Ectodermal cell (in vitro differentiated cells): ENCODE measurements around the gene ZNF296.

ENCODE experiments used
- H3K27ac ChIP-seq: 2 replicates; pipeline ENCODE4 v1.7.0; 2013; ENCODE audit warnings: mild to moderate bottlenecking, low read depth, low read length; ENCODE audit not compliant: insufficient read depth, poor library complexity, severe bottlenecking
- H3K27me3 ChIP-seq: 2 replicates; pipeline ENCODE4 v1.7.0; 2013; ENCODE audit warnings: mild to moderate bottlenecking, low read length; ENCODE audit not compliant: insufficient read depth, control insufficient read depth, poor library complexity, severe bottlenecking
- H3K36me3 ChIP-seq: one replicate; pipeline ENCODE4 v1.7.0; 2013; ENCODE audit warnings: low read length; ENCODE audit not compliant: control insufficient read depth, insufficient read depth
- H3K4me1 ChIP-seq: one replicate; pipeline ENCODE4 v1.7.0; 2013; ENCODE audit warnings: low read length; ENCODE audit not compliant: control insufficient read depth, insufficient read depth
- H3K4me3 ChIP-seq: 2 replicates; pipeline ENCODE4 v1.7.0; 2013; ENCODE audit warnings: low read depth, low read length, control low read depth; ENCODE audit not compliant: insufficient read depth
- H3K9me3 ChIP-seq: 2 replicates; pipeline ENCODE4 v1.7.0; 2013; ENCODE audit warnings: mild to moderate bottlenecking, low read length, moderate library complexity; ENCODE audit not compliant: control insufficient read depth
- WGBS, 2 experiments: methylation state at CpG; one replicate each; pipeline ENCODE4 v1.1.7; 2013; ENCODE audit warnings: missing lambda C conversion rate in 2 of 2; 5-methylcytosine and 5-hydroxymethylcytosine counted together

ZNF296 gene

DNA sequence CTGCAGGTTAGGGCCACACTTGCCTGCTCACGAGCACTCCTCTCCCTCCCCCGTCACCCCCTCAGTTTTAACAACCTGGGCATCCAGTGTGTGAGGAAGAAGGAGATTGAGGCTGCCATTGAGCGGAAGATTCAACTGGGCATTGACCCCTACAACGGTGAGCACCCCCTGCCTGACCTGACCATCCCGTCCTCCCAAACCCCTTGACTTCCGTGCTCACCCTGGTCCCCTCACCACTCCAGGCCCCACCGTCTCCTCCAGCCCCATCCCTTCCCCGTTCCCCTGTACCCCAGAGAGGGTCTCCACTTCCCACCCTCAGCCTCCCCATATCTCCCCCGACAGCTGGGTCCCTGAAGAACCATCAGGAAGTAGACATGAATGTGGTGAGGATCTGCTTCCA lies 51.0 kb downstream of the ZNF296 start:
- Histone ChIP-seq H3K4me1 (no peaks in the 10 kb centered on the region), H3K27me3 (no peaks in the 10 kb centered on the region), H3K27ac (no peak overlapping the region), H3K9me3 (no peaks in the 10 kb centered on the region), H3K36me3 (no peaks in the 10 kb centered on the region), H3K4me3 (no peak overlapping the region)
- 94 to 95% methylated on average over 9 of the region's 9 CpGs for WGBS, 2 experiments

DNA sequence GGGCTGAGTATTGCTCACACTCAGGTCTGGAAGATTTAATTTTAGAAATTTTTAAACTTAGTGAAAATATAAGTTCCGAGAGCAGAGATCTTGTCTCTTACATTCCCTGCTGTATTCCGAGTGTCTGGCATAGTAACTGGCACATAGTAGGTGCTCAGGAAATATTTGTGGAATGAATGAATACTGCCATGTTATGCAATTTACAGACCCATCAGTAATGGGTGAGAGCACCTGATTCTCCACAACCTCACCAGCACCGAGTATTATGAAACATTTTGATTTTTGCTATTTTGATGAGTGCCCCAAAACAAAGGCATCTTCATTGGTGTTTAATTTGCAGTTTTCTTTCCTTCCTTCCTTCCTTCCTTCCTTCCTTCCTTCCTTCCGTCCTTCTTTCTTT lies 53.2 kb downstream of the ZNF296 start:
- H3K27me3 ChIP-seq = no peaks in the 10 kb centered on the region
- no peaks in the 10 kb centered on the region for H3K4me1 ChIP-seq
- H3K27ac ChIP-seq = no peak overlapping the region
- no peak overlapping the region for H3K4me3 ChIP-seq
- 96 to 98% methylated on average over 3 to 4 of the region's 4 CpGs for WGBS, 2 experiments
- H3K9me3 ChIP-seq = no peaks in the 10 kb centered on the region
- H3K36me3 ChIP-seq = no peaks in the 10 kb centered on the region

DNA sequence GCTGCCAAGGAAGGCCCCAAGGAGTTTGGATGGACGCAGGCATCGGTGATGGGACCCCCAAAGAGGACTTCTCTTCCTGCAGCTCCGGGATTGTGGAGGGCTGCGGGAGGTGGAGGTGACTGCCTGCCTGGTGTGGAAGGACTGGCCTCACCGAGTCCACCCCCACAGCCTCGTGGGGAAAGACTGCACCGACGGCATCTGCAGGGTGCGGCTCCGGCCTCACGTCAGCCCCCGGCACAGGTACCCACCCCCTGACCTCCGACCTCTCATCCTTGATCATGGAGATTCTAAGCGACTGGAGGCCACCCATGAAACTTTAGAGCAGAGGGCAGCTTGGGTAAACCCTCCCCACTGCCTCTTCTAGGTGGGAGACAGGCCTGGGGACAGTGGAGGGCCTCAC lies 54.3 kb downstream of the ZNF296 start:
- no peaks in the 10 kb centered on the region for H3K36me3 ChIP-seq
- H3K9me3 ChIP-seq = no peaks in the 10 kb centered on the region
- H3K4me3 ChIP-seq = no peak overlapping the region
- no peaks in the 10 kb centered on the region for H3K4me1 ChIP-seq
- no peak overlapping the region for H3K27ac ChIP-seq
- H3K27me3 ChIP-seq = no peaks in the 10 kb centered on the region
- WGBS, 2 experiments = 88 to 91% methylated on average over 14 of the region's 14 CpGs
